GM18526 (cell line): ENCODE results near the gene RPS19BP1.

Experiments used
- POLR2A ChIP-seq: IDR thresholded peaks from 3 replicates; pipeline ENCODE4 v1.6.1; 2011; ENCODE audit not compliant: insufficient read length; ENCODE audit errors: extremely low read depth

Gene RPS19BP1

GRCh38 chr22:39510529-39511149, 21.9 kb downstream of the RPS19BP1 start:
- no peak for TF ChIP-seq POLR2A

GRCh38 chr22:39508393-39508792, 24.2 kb downstream of the RPS19BP1 start:
- no peak for TF ChIP-seq POLR2A

- TF ChIP-seq POLR2A: no peak
Measured at GRCh38 chr22:39504071-39504470, 28.5 kb downstream of the RPS19BP1 start.

GRCh38 chr22:39503630-39504029, 28.9 kb downstream of the RPS19BP1 start:
- no peak for TF ChIP-seq POLR2A

- TF ChIP-seq POLR2A: no peak
Measured at GRCh38 chr22:39502789-39503409, 29.6 kb downstream of the RPS19BP1 start.

GRCh38 chr22:39502109-39502788, 30.3 kb downstream of the RPS19BP1 start, which contains the start of gene MIEF1:
Gene MIEF1 (plus strand): TSS chr22:39502290. CDS start chr22:39511295, 9,005 bp downstream.
- peak; percentile 76 for TF ChIP-seq POLR2A

GRCh38 chr22:39501644-39502108, 30.9 kb downstream of the RPS19BP1 start:
- TF ChIP-seq POLR2A: no peak

GRCh38 chr22:39500101-39500500, 32.4 kb downstream of the RPS19BP1 start:
- no peak for TF ChIP-seq POLR2A

GRCh38 chr22:39498802-39499201, 33.7 kb downstream of the RPS19BP1 start:
- TF ChIP-seq POLR2A: no peak

GRCh38 chr22:39498368-39498767, 34.2 kb downstream of the RPS19BP1 start:
- TF ChIP-seq POLR2A: no peak

- no peak for TF ChIP-seq POLR2A
Measured at GRCh38 chr22:39497429-39497828, 35.1 kb downstream of the RPS19BP1 start.

- no peak for TF ChIP-seq POLR2A
Measured at GRCh38 chr22:39496131-39496838, 36.3 kb downstream of the RPS19BP1 start.

- no peak for TF ChIP-seq POLR2A
Measured at GRCh38 chr22:39494471-39495120, 38.0 kb downstream of the RPS19BP1 start.

- TF ChIP-seq POLR2A: no peak
Measured at GRCh38 chr22:39493759-39494158, 38.8 kb downstream of the RPS19BP1 start.

GRCh38 chr22:39492186-39492585, 40.4 kb downstream of the RPS19BP1 start:
- TF ChIP-seq POLR2A: no peak
